GM19438 (cell line): ENCODE data around the gene PRR29.
"Not testable (repeated sequence)": the region's sequence is repeated elsewhere in the genome, so short reads cannot be mapped to it uniquely, and the experiment has no call there.

Experiments used
- ATAC-seq: cut with Tn5 transposase; IDR thresholded peaks from one replicate; pipeline ENCODE4 v1.9.1; 2021; ENCODE audit warnings: low read depth; ENCODE audit not compliant: unreplicated experiment

The PRR29 gene

GRCh38 chr17:63973930-63974593 is 24.1 kb upstream of the PRR29 start:
- ATAC-seq = no peak

- ATAC-seq = no peak
These were observed 23.5 kb upstream of the PRR29 start for GRCh38 chr17:63974594-63975192.

- ATAC-seq = no peak
These were observed 22.5 kb upstream of the PRR29 start for GRCh38 chr17:63975541-63976092.

GRCh38 chr17:63976702-63977101 is 21.4 kb upstream of the PRR29 start:
- no peak for ATAC-seq

- no peak for ATAC-seq
These were observed 19.6 kb upstream of the PRR29 start for GRCh38 chr17:63978272-63979200.

- ATAC-seq = not testable (repeated sequence)
These were observed 15.5 kb upstream of the PRR29 start for GRCh38 chr17:63982641-63983040.

GRCh38 chr17:63983320-63983719 is 14.8 kb upstream of the PRR29 start:
- no peak for ATAC-seq

GRCh38 chr17:63984236-63984635 is 13.9 kb upstream of the PRR29 start:
- ATAC-seq = no peak

- no peak for ATAC-seq
These were observed 13.3 kb upstream of the PRR29 start for GRCh38 chr17:63984651-63985386.

- no peak for ATAC-seq
These were observed 12.6 kb upstream of the PRR29 start for GRCh38 chr17:63985387-63986140.

- no peak for ATAC-seq
These were observed 11.3 kb upstream of the PRR29 start for GRCh38 chr17:63986821-63987220.

GRCh38 chr17:63987221-63988126 is 10.7 kb upstream of the PRR29 start:
- no peak for ATAC-seq

GRCh38 chr17:63988127-63988478 is 10.0 kb upstream of the PRR29 start:
- ATAC-seq = no peak

GRCh38 chr17:63988741-63989621 is 9.2 kb upstream of the PRR29 start:
- ATAC-seq = no peak

GRCh38 chr17:63989622-63990345 is 8.4 kb upstream of the PRR29 start:
- no peak for ATAC-seq

- no peak for ATAC-seq
These were observed 6.5 kb upstream of the PRR29 start for GRCh38 chr17:63991611-63992010.

GRCh38 chr17:63993368-63993985 is 4.7 kb upstream of the PRR29 start:
- no peak for ATAC-seq
